KOPT-K1 (cell line): ENCODE results near the gene RUNDC3A.
"Not testable (repeated sequence)": the region's sequence is repeated elsewhere in the genome, so short reads cannot be mapped to it uniquely, and the experiment has no call there.

ENCODE experiments used
- H3K27ac ChIP-seq: fragments of 200-600 bp; sonication (generic); 2 replicates; pipeline ENCODE4 v1.5.1; 2016; ENCODE audit warnings: antibody characterized with exemption, mild to moderate bottlenecking, low read depth, low read length; ENCODE audit not compliant: poor library complexity, severe bottlenecking
- H3K36me3 ChIP-seq: fragments of 200-600 bp; sonication (generic); 2 replicates; pipeline ENCODE4 v1.5.1; 2017; ENCODE audit warnings: antibody characterized with exemption, mild to moderate bottlenecking, low read length, moderate library complexity; ENCODE audit not compliant: insufficient read depth
- H3K9me3 ChIP-seq: fragments of 200-600 bp; sonication (generic); 2 replicates; pipeline ENCODE4 v1.5.1; 2017; ENCODE audit warnings: antibody characterized with exemption, low read length, mild to moderate bottlenecking; ENCODE audit not compliant: insufficient read depth, poor library complexity, severe bottlenecking

Gene RUNDC3A

GRCh38 chr17:44363613-44364159 lies 55.3 kb downstream of the RUNDC3A start, which contains the start of gene FAM171A2:
Gene FAM171A2, minus strand, starts transcription at chr17:44363853. Its CDS starts 139 bp downstream, at chr17:44363714.
- no peaks in the 10 kb centered on the region for H3K36me3 ChIP-seq
- H3K9me3 ChIP-seq: no peaks in the 10 kb centered on the region
- H3K27ac ChIP-seq: no peak within 1 kb of the TSS

GRCh38 chr17:44365051-44365450 lies 56.6 kb downstream of the RUNDC3A start:
- not testable (repeated sequence) for H3K27ac ChIP-seq, H3K36me3 ChIP-seq, H3K9me3 ChIP-seq

- Histone ChIP-seq H3K36me3 (no peaks in the 10 kb centered on the region), H3K27ac (no peak overlapping the region), H3K9me3 (no peaks in the 10 kb centered on the region)
These were observed 59.0 kb downstream of the RUNDC3A start for GRCh38 chr17:44367231-44367979.
